ENCODE data around the gene SLC24A3.

DNA sequence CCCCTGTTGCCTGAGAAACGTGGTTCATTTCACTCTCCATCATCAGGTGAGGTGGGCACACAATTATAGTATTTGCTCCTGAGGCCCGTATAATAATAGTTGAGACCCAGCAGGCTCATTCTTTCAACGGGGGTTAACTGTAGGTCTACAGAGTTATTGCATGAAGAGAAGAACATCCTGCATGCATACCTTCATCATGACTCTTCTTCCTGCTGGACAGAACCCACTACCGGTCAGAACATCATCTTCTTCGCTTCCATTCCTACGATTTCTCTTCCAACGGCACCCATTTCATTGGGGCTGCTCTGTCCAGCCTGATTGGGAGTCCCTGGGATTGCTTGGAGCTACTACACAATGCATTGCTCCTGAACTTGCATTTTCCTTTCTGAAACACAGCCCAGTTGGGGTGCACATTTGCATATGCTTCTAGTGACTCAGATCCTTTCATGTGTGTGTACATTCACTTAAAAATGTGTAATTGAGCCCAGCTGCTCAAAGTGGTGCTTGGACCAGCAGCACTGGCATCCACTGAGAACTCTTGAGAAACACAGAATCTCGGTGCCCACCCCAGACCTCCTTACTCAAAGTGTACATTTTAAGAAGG lies 57.4 kb downstream of the SLC24A3 start:
- TF ChIP-seq, protein P1, sequence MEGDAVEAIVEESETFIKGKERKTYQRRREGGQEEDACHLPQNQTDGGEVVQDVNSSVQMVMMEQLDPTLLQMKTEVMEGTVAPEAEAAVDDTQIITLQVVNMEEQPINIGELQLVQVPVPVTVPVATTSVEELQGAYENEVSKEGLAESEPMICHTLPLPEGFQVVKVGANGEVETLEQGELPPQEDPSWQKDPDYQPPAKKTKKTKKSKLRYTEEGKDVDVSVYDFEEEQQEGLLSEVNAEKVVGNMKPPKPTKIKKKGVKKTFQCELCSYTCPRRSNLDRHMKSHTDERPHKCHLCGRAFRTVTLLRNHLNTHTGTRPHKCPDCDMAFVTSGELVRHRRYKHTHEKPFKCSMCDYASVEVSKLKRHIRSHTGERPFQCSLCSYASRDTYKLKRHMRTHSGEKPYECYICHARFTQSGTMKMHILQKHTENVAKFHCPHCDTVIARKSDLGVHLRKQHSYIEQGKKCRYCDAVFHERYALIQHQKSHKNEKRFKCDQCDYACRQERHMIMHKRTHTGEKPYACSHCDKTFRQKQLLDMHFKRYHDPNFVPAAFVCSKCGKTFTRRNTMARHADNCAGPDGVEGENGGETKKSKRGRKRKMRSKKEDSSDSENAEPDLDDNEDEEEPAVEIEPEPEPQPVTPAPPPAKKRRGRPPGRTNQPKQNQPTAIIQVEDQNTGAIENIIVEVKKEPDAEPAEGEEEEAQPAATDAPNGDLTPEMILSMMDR (IDR thresholded peaks at IDR 0.05), result no peak
- TF ChIP-seq POLR2AphosphoS5 (IDR thresholded peaks at IDR 0.05), result no peak
- TF ChIP-seq POLR2A (IDR thresholded peaks at IDR 0.05), result no peak
- no peak for TF ChIP-seq EP300 (IDR thresholded peaks at IDR 0.05)

All from suprapubic skin (tissue), 4 donors.